OCI-M1 (cell line): ENCODE data around the gene CALML5.
A peak's percentile ranks its signal among the peaks of the same experiment; 100 is the strongest.

Experiments
- DNase-seq: peaks from one replicate; lab custom pipeline; 2025; lab: John Stamatoyannopoulos, UW

Gene CALML5

GRCh38 chr10:5500910-5501309, 1.5 kb upstream of the CALML5 start:
- no peak for DNase-seq

- no peak for DNase-seq
Measured at GRCh38 chr10:5500162-5500670, 846 bp upstream of the CALML5 start.

GRCh38 chr10:5498791-5499492, 428 bp downstream of the CALML5 start:
- no peak for DNase-seq

GRCh38 chr10:5497948-5498730, 1.2 kb downstream of the CALML5 start:
- DNase-seq = no peak

GRCh38 chr10:5497289-5497688, 2.1 kb downstream of the CALML5 start:
- DNase-seq = no peak

- DNase-seq = no peak
Measured at GRCh38 chr10:5496261-5497250, 2.8 kb downstream of the CALML5 start.

GRCh38 chr10:5494611-5495010, 4.8 kb downstream of the CALML5 start:
- DNase-seq = no peak

- no peak for DNase-seq
Measured at GRCh38 chr10:5493691-5494090, 5.7 kb downstream of the CALML5 start.

GRCh38 chr10:5492929-5493576, 6.3 kb downstream of the CALML5 start:
- no peak for DNase-seq

- DNase-seq = no peak
Measured at GRCh38 chr10:5492322-5492855, 7.0 kb downstream of the CALML5 start.

GRCh38 chr10:5491477-5491876, 7.9 kb downstream of the CALML5 start:
- no peak for DNase-seq

- DNase-seq = peak; percentile 14
Measured at GRCh38 chr10:5490698-5491464, 8.5 kb downstream of the CALML5 start.

- DNase-seq = no peak
Measured at GRCh38 chr10:5490032-5490431, 9.3 kb downstream of the CALML5 start.

GRCh38 chr10:5488272-5489161, 10.9 kb downstream of the CALML5 start:
- DNase-seq = no peak

GRCh38 chr10:5486853-5487235, 12.5 kb downstream of the CALML5 start:
- no peak for DNase-seq

GRCh38 chr10:5485948-5486852, 13.2 kb downstream of the CALML5 start:
- no peak for DNase-seq

- no peak for DNase-seq
Measured at GRCh38 chr10:5485290-5485689, 14.1 kb downstream of the CALML5 start.

GRCh38 chr10:5484205-5484604, 15.2 kb downstream of the CALML5 start:
- DNase-seq = no peak
